ENCODE data around the gene ZHX3. TPM values are rescaled to one million over a fixed set of nuclear protein-coding genes. Genes with fewer than 3 reads are reported as not detected.

Gene ZHX3
- total RNA-seq, 4 donors from 2014 or later = 20.1 to 30.0 (median 25.9) TPM

- H3K9me3 ChIP-seq = no peaks in the 10 kb centered on the region
- intact Hi-C loops (cut with DNase I; ENCODE audit: low total_unique reads) (no loop called here), in situ Hi-C loops (cut with MboI; ENCODE audit: low sequenced_read_pairs in 4 of 4) (loop anchor here (5.0 to 25.0 kb wide), 5 partner anchors 92 to 347 kb away; no protein-coding TSS in a partner anchor)
- H3K27me3 ChIP-seq = no peaks in the 10 kb centered on the region
- H3K4me3 ChIP-seq = no peak overlapping the region
- no peaks in the 10 kb centered on the region for H3K36me3 ChIP-seq
- no peak for TF ChIP-seq CTCF (IDR thresholded peaks at IDR 0.05 in 4 of 5, conservative IDR thresholded peaks at IDR 0.05 in 1 of 5)
- TF ChIP-seq POLR2A (IDR thresholded peaks at IDR 0.05) = no peak
- peak overlapping the region; percentile 46 to 68 (median 66) for H3K27ac ChIP-seq
- no peak for DNase-seq
- H3K4me1 ChIP-seq = peaks cover 8 to 9% of the 10 kb centered on the region in 2 donors
- ATAC-seq = peak in 1 of 2 donors; percentile 5
Observed at GRCh38 chr20:41334443-41335421, 17.2 kb upstream of the ZHX3 start.

GRCh38 chr20:41334036-41334435 lies 16.5 kb upstream of the ZHX3 start:
- in situ Hi-C loops (cut with MboI; ENCODE audit: low sequenced_read_pairs in 4 of 4) = loop anchor here (5.0 to 25.0 kb wide), 3 partner anchors 92 to 347 kb away; no protein-coding TSS in a partner anchor
- H3K27ac ChIP-seq = peak overlapping the region; percentile 46 to 68 (median 66)
- intact Hi-C loops (cut with DNase I; ENCODE audit: low total_unique reads) = no loop called here

GRCh38 chr20:41331731-41332130 lies 14.2 kb upstream of the ZHX3 start:
- H3K4me1 ChIP-seq = peaks cover 15 to 17% of the 10 kb centered on the region in 2 donors
- TF ChIP-seq CTCF (IDR thresholded peaks at IDR 0.05 in 4 of 5, conservative IDR thresholded peaks at IDR 0.05 in 1 of 5) = no peak
- no peak for TF ChIP-seq POLR2A (IDR thresholded peaks at IDR 0.05)
- no peaks in the 10 kb centered on the region for H3K9me3 ChIP-seq
- H3K4me3 ChIP-seq = no peak overlapping the region
- H3K27ac ChIP-seq = no peak overlapping the region
- in situ Hi-C loops (cut with MboI; ENCODE audit: low sequenced_read_pairs in 4 of 4) (loop anchor here (5.0 to 25.0 kb wide), 3 partner anchors 89 to 344 kb away; no protein-coding TSS in a partner anchor), intact Hi-C loops (cut with DNase I; ENCODE audit: low total_unique reads) (loop anchor here (2.0 kb wide), 1 partner anchor 99 kb away; no protein-coding TSS in a partner anchor)
- no peaks in the 10 kb centered on the region for H3K27me3 ChIP-seq
- no peaks in the 10 kb centered on the region for H3K36me3 ChIP-seq
- ATAC-seq (no peak), DNase-seq (no peak)

More at GRCh38 chr20:41334036-41334435, 16.5 kb upstream of the ZHX3 start:
- TF ChIP-seq POLR2A (IDR thresholded peaks at IDR 0.05) (no peak), CTCF (IDR thresholded peaks at IDR 0.05 in 4 of 5, conservative IDR thresholded peaks at IDR 0.05 in 1 of 5) (no peak)
- Histone ChIP-seq H3K4me1 (peaks cover 10 to 11% of the 10 kb centered on the region in 2 donors), H3K4me3 (no peak overlapping the region), H3K9me3 (no peaks in the 10 kb centered on the region), H3K27me3 (no peaks in the 10 kb centered on the region), H3K36me3 (no peaks in the 10 kb centered on the region)
- no peak for DNase-seq
- ATAC-seq = no peak

GRCh38 chr20:41330941-41331340 lies 13.4 kb upstream of the ZHX3 start:
- Histone ChIP-seq H3K27me3 (no peaks in the 10 kb centered on the region), H3K27ac (peak overlapping the region in 1 of 4 donors; percentile 93), H3K36me3 (no peaks in the 10 kb centered on the region), H3K4me3 (no peak overlapping the region), H3K4me1 (peaks cover 15 to 17% of the 10 kb centered on the region in 2 donors), H3K9me3 (no peaks in the 10 kb centered on the region)
- DNase-seq = no peak
- no peak for TF ChIP-seq POLR2A (IDR thresholded peaks at IDR 0.05)
- no peak for TF ChIP-seq CTCF (IDR thresholded peaks at IDR 0.05 in 4 of 5, conservative IDR thresholded peaks at IDR 0.05 in 1 of 5)
- in situ Hi-C loops (cut with MboI; ENCODE audit: low sequenced_read_pairs in 4 of 4) (loop anchor here (5.0 to 25.0 kb wide), 3 partner anchors 89 to 344 kb away; no protein-coding TSS in a partner anchor), intact Hi-C loops (cut with DNase I; ENCODE audit: low total_unique reads) (loop anchor here (2.0 kb wide), 1 partner anchor 98 kb away; no protein-coding TSS in a partner anchor)
- ATAC-seq = no peak
